HepG2 (cell line): Measurements from ENCODE around the gene ZNF91.

Experiments
- CREB1 ChIP-seq, 2 experiments: fragments of 450-650 bp in 1 of 2; IDR thresholded peaks; 2 replicates each; pipeline ENCODE4 v1.6.1; 2016 to 2017; ENCODE audit warnings: control low read depth in 1 of 2, mild to moderate bottlenecking in 1 of 2, missing compliant biosample characterization in 1 of 2, missing genetic modification characterization in 1 of 2
- TCF12 ChIP-seq, 2 experiments: fragments of 450-650 bp in 1 of 2; sonication (generic) in 1 of 2; formaldehyde crosslinking in 1 of 2; IDR thresholded peaks; 2 replicates each; pipeline versions ENCODE4 v1.6.1 to v1.8.0; 2017 to 2022; ENCODE audit warnings: antibody characterized with exemption in 1 of 2, mild to moderate bottlenecking in 1 of 2, missing genetic modification reagents in 1 of 2, moderate library complexity in 1 of 2
- ZFY ChIP-seq: sonication (generic); formaldehyde crosslinking; IDR thresholded peaks from 2 replicates; pipeline ENCODE4 v1.4.0; 2020; ENCODE audit warnings: missing genetic modification reagents

DNA sequence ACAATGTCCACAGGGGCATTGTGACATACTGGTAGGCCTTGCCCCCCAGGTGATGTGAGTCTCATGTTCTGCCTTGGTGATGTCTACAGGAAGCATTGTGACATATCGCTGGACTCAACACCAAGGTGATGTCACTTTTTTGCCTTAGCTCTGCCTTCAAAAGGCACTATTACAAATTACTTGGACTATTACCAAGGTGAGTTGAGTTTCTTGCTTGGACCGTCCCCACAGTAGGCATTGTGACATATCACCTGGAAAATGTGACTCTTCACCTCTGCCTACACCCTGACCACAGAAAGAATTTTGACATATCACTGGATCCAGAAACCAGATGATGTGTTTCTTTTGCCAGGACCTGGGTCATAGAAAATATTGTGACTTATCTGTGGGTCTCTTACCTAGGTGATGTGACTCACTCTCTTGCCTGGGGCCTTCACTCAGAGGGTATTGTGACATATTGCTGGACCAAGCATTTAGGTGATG is 84.5 kb downstream of the ZNF91 start:
- TF ChIP-seq ZFY = no peak
- no peak; the same call in 1 of the 2 replicates for TF ChIP-seq CREB1 (IDR thresholded peaks at IDR 0.05)
- TF ChIP-seq CREB1 (CRISPR knock-in tag; IDR thresholded peaks at IDR 0.05) = no peak
- no peak for TF ChIP-seq TCF12 (IDR thresholded peaks at IDR 0.05)
- no peak for TF ChIP-seq TCF12 (CRISPR knock-in tag; IDR thresholded peaks at IDR 0.05)
